K562 (cell line): Measurements from ENCODE around the gene LRFN3. TPM values are rescaled to one million over a fixed set of nuclear protein-coding genes. Genes with fewer than 3 reads are reported as not detected.

ENCODE experiments used
- ATAC-seq: fragments of 200-7000 bp; cut with Tn5 transposase; 3 replicates; pipeline ENCODE4 v1.9.1; 2020; ENCODE audit warnings: moderate library complexity
- BruUV-seq: library from RNA; stranded (reverse); fragments of 400-500 nt; replicated peaks from 2 replicates; lab custom pipeline; 2021; lab: Mats Ljungman, UMichigan
- CTCF ChIA-PET: fragments of 300-600 bp; formaldehyde crosslinking; extraction: SDS; loops from one replicate; lab custom pipeline; 2021; ENCODE audit warnings: low intra/inter-chr PET ratio; lab: Yijun Ruan, JAX
- POLR2A ChIA-PET: fragments of 300-600, 350-650 bp; sonication (Branson Sonifier 250); formaldehyde crosslinking; extraction: SDS; loops from one replicate; lab custom pipeline; 2021; ENCODE audit warnings: antibody characterized with exemption, inconsistent platforms; lab: Yijun Ruan, JAX
- DNase-seq, 4 experiments: peaks; one replicate each; pipeline versions ENCODE4 v3.0.0 to v3.0.0-alpha.2; 2011 to 2018; ENCODE audit warnings: low spot score in 3 of 4, mixed read lengths in 3 of 4; ENCODE audit errors: extremely low read depth in 1 of 4
- FAIRE-seq: peaks from 2 replicates; lab custom pipeline; 2011; peaks lifted over from hg19 to GRCh38; lab: Jason Lieb, UNC
- H2AFZ ChIP-seq: 2 replicates; pipeline ENCODE4 v1.6.0; 2011; ENCODE audit warnings: low read depth, low read length, control low read depth, inconsistent platforms
- H3K27ac ChIP-seq: fragments of 200-600 bp; 3 replicates; pipeline ENCODE4 v1.8.0; 2011; ENCODE audit warnings: low read depth, mild to moderate bottlenecking, control low read depth, inconsistent platforms, low read length, moderate library complexity, mixed read lengths; ENCODE audit errors: extremely low read depth
- H3K27me3 ChIP-seq, 2 experiments: fragments of 300-600 bp in 1 of 2; 2 replicates in 1 of 2; 3 replicates in 1 of 2; pipeline versions ENCODE4 v1.6.0 to v1.8.0; 2011; ENCODE audit warnings: inconsistent platforms in 2 of 2, low read length in 2 of 2, mild to moderate bottlenecking in 1 of 2, mixed read lengths in 1 of 2, moderate library complexity in 1 of 2; ENCODE audit not compliant: control insufficient read depth in 2 of 2, insufficient read depth in 2 of 2
- H3K36me3 ChIP-seq: fragments of 300-600 bp; 3 replicates; pipeline ENCODE4 v1.8.0; 2011; ENCODE audit warnings: mild to moderate bottlenecking, low read length, inconsistent platforms; ENCODE audit not compliant: control insufficient read depth, insufficient read depth
- H3K4me1 ChIP-seq, 2 experiments: fragments of 200-600 bp in 1 of 2; replicated peaks in 1 of 2; 2 replicates in 1 of 2; 3 replicates in 1 of 2; pipeline versions ENCODE4 v1.5.1 to v1.8.0; 2011; ENCODE audit warnings: inconsistent platforms in 2 of 2, low read length in 2 of 2, mild to moderate bottlenecking in 1 of 2, mixed read lengths in 1 of 2, moderate library complexity in 1 of 2; ENCODE audit not compliant: control insufficient read depth in 2 of 2, insufficient read depth in 2 of 2
- H3K4me2 ChIP-seq: 2 replicates; pipeline ENCODE4 v1.6.1; 2011; ENCODE audit warnings: low read length, control low read depth, inconsistent platforms, mixed read lengths; ENCODE audit not compliant: insufficient read depth
- H3K4me3 ChIP-seq: fragments of 200-600 bp; sonication (generic), shearing (Covaris generic); 2 replicates; pipeline ENCODE4 v1.5.1; 2016; ENCODE audit warnings: control low read depth, inconsistent platforms
- H3K79me2 ChIP-seq: fragments of 200-600 bp; 3 replicates; pipeline ENCODE4 v1.8.0; 2011; ENCODE audit warnings: low read length, inconsistent platforms; ENCODE audit not compliant: control insufficient read depth, insufficient read depth
- H3K9ac ChIP-seq, 2 experiments: 2 replicates each; pipeline versions ENCODE4 v1.6.0 to v1.6.1; 2011; ENCODE audit warnings: low read depth in 2 of 2, low read length in 2 of 2, control low read depth in 1 of 2, inconsistent platforms in 1 of 2, mild to moderate bottlenecking in 1 of 2, mixed read lengths in 1 of 2; ENCODE audit not compliant: insufficient read depth in 1 of 2
- H3K9me1 ChIP-seq: one replicate; pipeline ENCODE4 v1.6.0; 2011; ENCODE audit warnings: inconsistent platforms, mild to moderate bottlenecking, low read length, moderate library complexity; ENCODE audit not compliant: control insufficient read depth, insufficient read depth
- H3K9me3 ChIP-seq: replicated peaks from 2 replicates; pipeline ENCODE4 v1.5.1; 2011; ENCODE audit warnings: low read depth, low read length, inconsistent platforms; ENCODE audit not compliant: control insufficient read depth, insufficient read depth
- H4K20me1 ChIP-seq: replicated peaks from 2 replicates; pipeline ENCODE4 v1.6.1; 2011; ENCODE audit warnings: low read length, inconsistent platforms, mixed read lengths; ENCODE audit not compliant: control insufficient read depth, insufficient read depth
- BRF1 ChIP-seq: IDR thresholded peaks from 3 replicates; pipeline ENCODE4 v1.6.1; 2011; ENCODE audit warnings: borderline replicate concordance, mild to moderate bottlenecking; ENCODE audit not compliant: insufficient read length; ENCODE audit errors: extremely low read depth
- CGGBP1 ChIP-seq: fragments of 250-450 bp; sonication (Bioruptor Pico); IDR thresholded peaks from 2 replicates; pipeline ENCODE4 v1.9.0; 2021; ENCODE audit warnings: mild to moderate bottlenecking
- DLX4 ChIP-seq: fragments of 250-450 bp; sonication (Bioruptor Pico); IDR thresholded peaks from 2 replicates; pipeline ENCODE4 v1.6.1; 2021; ENCODE audit warnings: mild to moderate bottlenecking
- GATAD2B ChIP-seq: fragments of 450-650 bp; IDR thresholded peaks from 2 replicates; pipeline ENCODE4 v1.6.1; 2017; ENCODE audit warnings: mild to moderate bottlenecking, borderline replicate concordance
- HIVEP1 ChIP-seq: fragments of 250-450 bp; sonication (Bioruptor Pico); IDR thresholded peaks from 2 replicates; pipeline ENCODE4 v1.4.0; 2020; ENCODE audit warnings: mild to moderate bottlenecking
- HMG20B ChIP-seq: fragments of 250-450 bp; sonication (Bioruptor Pico); IDR thresholded peaks from 2 replicates; pipeline ENCODE4 v1.5.0; 2021; ENCODE audit warnings: mild to moderate bottlenecking
- L3MBTL2 ChIP-seq: fragments of 450-650 bp; IDR thresholded peaks from 2 replicates; pipeline ENCODE4 v1.6.1; 2016; ENCODE audit warnings: mild to moderate bottlenecking, moderate library complexity
- MTA3 ChIP-seq: fragments of 450-650 bp; formaldehyde crosslinking; IDR thresholded peaks from 2 replicates; pipeline ENCODE4 v1.6.1; 2017; ENCODE audit warnings: mild to moderate bottlenecking, borderline replicate concordance
- NR4A1 ChIP-seq, 2 experiments: fragments of 250-450 bp in 1 of 2; fragments of 450-650 bp in 1 of 2; sonication (Bioruptor Pico) in 1 of 2; IDR thresholded peaks; 2 replicates each; pipeline versions ENCODE4 v1.4.0 to v1.6.1; 2016 to 2020; ENCODE audit warnings: mild to moderate bottlenecking in 2 of 2, missing compliant biosample characterization in 1 of 2, missing genetic modification characterization in 1 of 2, moderate library complexity in 1 of 2
- RCOR1 ChIP-seq, 2 experiments: IDR thresholded peaks; 2 replicates each; pipeline ENCODE4 v1.6.1; 2012; ENCODE audit warnings: low read depth in 2 of 2, low read length in 2 of 2, borderline replicate concordance in 1 of 2, improper control_type of control experiment in 1 of 2
- STAT5A ChIP-seq: IDR thresholded peaks from 2 replicates; pipeline ENCODE4 v1.6.1; 2012; ENCODE audit warnings: low read length, inconsistent platforms, borderline replicate concordance
- TAL1 ChIP-seq: fragments of 450-650 bp; IDR thresholded peaks from 2 replicates; pipeline ENCODE4 v1.6.1; 2016; ENCODE audit warnings: mild to moderate bottlenecking
- TCF3 ChIP-seq: sonication (generic); formaldehyde crosslinking; IDR thresholded peaks from 2 replicates; pipeline ENCODE4 v1.4.0; 2020; ENCODE audit warnings: mild to moderate bottlenecking, missing genetic modification reagents
- ZBTB8A ChIP-seq: fragments of 450-650 bp; IDR thresholded peaks from 2 replicates; pipeline ENCODE4 v1.6.1; 2018; ENCODE audit warnings: mild to moderate bottlenecking, moderate library complexity; ENCODE audit not compliant: partially characterized antibody
- ZNF140 ChIP-seq: fragments of 250-450 bp; sonication (Bioruptor Pico); IDR thresholded peaks from 2 replicates; pipeline ENCODE4 v1.8.0; 2021; ENCODE audit warnings: moderate library complexity, mild to moderate bottlenecking, inconsistent platforms
- WGBS: fragments of 100-300 bp; shearing (Covaris generic); methylation state at CpG from one replicate; pipeline ENCODE4 v1.1.6; 2016; ENCODE audit warnings: low coverage, mixed read lengths; ENCODE audit not compliant: insufficient coverage; ENCODE audit errors: missing lambda C conversion rate; 5-methylcytosine and 5-hydroxymethylcytosine counted together
- in situ Hi-C: fragments of 300-500 bp; cut with MboI; formaldehyde crosslinking; loops from 4 replicates; pipeline ENCODE4 v1.15.0; 2018; ENCODE audit warnings: inconsistent platforms, mixed read lengths
- intact Hi-C: fragments of 100-400 bp; cut with micrococcal nuclease; formaldehyde crosslinking; loops from 2 replicates; pipeline ENCODE4 v1.14.2; 2022
- polyA plus RNA-seq, 8 experiments: library from polyadenylated mRNA; depleted of rRNA in 4 of 8; stranded (reverse) in 5 of 8; unstranded in 3 of 8; fragments of >200 nt; fragmentation: Nextera tagmentation in 2 of 8; fragmentation: Illumina TruSeq in 1 of 8; extraction: Ambion mirVana in 2 of 8; extraction: Trizol in 1 of 8; gene quantifications; 2 replicates each; pipeline versions ENCODE4 v1.2.1 to v1.2.3, GENCODE V29; 2011 to 2014; ENCODE audit warnings: inconsistent platforms in 1 of 8, missing spikeins in 1 of 8
- total RNA-seq, 7 experiments: library from RNA; depleted of rRNA in 6 of 7; stranded (reverse); fragments of >200 nt in 6 of 7; fragmentation: Illumina TruSeq in 2 of 7; extraction: Trizol in 2 of 7; gene quantifications; 2 replicates each; pipeline versions ENCODE4 v1.2.1 to v1.2.3, GENCODE V29; 2011 to 2021; ENCODE audit warnings: low replicate concordance in 1 of 7

Gene LRFN3
- total and polyA plus RNA-seq, 9 of the 15 experiments (the other 6 are each of a cell fraction or from before 2014, with no cell fraction given), result 0.03 to 0.12 (median 0.11) TPM; not detected in 6

GRCh38 chr19:35913589-35913988, 22.6 kb upstream of the LRFN3 start:
- CTCF ChIA-PET, result no interaction called here
- DNase-seq (no peak), FAIRE-seq (no peak), ATAC-seq (no peak)
- intact Hi-C loops, result no loop called here
- peaks cover 14% of the 10 kb centered on the region in 2 experiments for H3K4me1 ChIP-seq
- H3K4me2 ChIP-seq, result no peak overlapping the region
- peaks cover 6 to 13% of the 10 kb centered on the region in 2 experiments; a peak in 4 of 5 replicates for H3K27me3 ChIP-seq
- no peak overlapping the region for H3K27ac ChIP-seq
- no peak overlapping the region for H3K4me3 ChIP-seq
- no peaks in the 10 kb centered on the region for H3K79me2 ChIP-seq
- H3K36me3 ChIP-seq, result no peaks in the 10 kb centered on the region
- no peaks in the 10 kb centered on the region for H3K9me1 ChIP-seq
- no peak overlapping the region for H2AFZ ChIP-seq
- no peak overlapping the region for H3K9ac ChIP-seq
- in situ Hi-C loops, result no loop called here
- H4K20me1 ChIP-seq, result no peaks in the 10 kb centered on the region
- BruUV-seq, result no TSS peak
- 17% methylated on average over 7 of the region's 7 CpGs for WGBS
- TF ChIP-seq TCF3 (CRISPR knock-in tag), result no peak
- no peak for TF ChIP-seq HIVEP1 (CRISPR knock-in tag)
- TF ChIP-seq L3MBTL2, result no peak
- TF ChIP-seq MTA3, result no peak
- TF ChIP-seq DLX4, result no peak
- no peak for TF ChIP-seq GATAD2B
- POLR2A ChIA-PET, result interaction anchor here (0.7 kb wide), 1 partner anchor 57 kb away, joined by 4 read pairs; the partner anchor contains the start of gene KIRREL2
- H3K9me3 ChIP-seq, result no peaks in the 10 kb centered on the region

- 4% methylated on average over 3 of the region's 3 CpGs for WGBS
- BruUV-seq, result no TSS peak
- no peak for ATAC-seq
- DNase-seq, result no peak
- H2AFZ ChIP-seq, result no peak overlapping the region
- peaks cover 6 to 20% of the 10 kb centered on the region in 2 experiments; a peak in 4 of 5 replicates for H3K27me3 ChIP-seq
- intact Hi-C loops, result no loop called here
- H3K9me3 ChIP-seq, result no peaks in the 10 kb centered on the region
- H3K4me1 ChIP-seq, result peaks cover 4 to 5% of the 10 kb centered on the region in 2 experiments; a peak in 2 of 5 replicates
- in situ Hi-C loops, result no loop called here
- H3K9me1 ChIP-seq, result no peaks in the 10 kb centered on the region
- POLR2A ChIA-PET, result no interaction called here
- no peaks in the 10 kb centered on the region for H3K79me2 ChIP-seq
- H3K4me2 ChIP-seq, result no peak overlapping the region
- H3K4me3 ChIP-seq, result no peak overlapping the region
- no peaks in the 10 kb centered on the region for H4K20me1 ChIP-seq
- no peak for FAIRE-seq
- CTCF ChIA-PET, result no interaction called here
- H3K27ac ChIP-seq, result no peak overlapping the region
- no peaks in the 10 kb centered on the region for H3K36me3 ChIP-seq
- no peak overlapping the region for H3K9ac ChIP-seq
- TF ChIP-seq RCOR1 (IDR thresholded peaks at IDR 0.05; ENCODE audit: borderline replicate concordance in 1 of 2, low read depth in 2 of 2, low read length in 2 of 2) (no peak), TAL1 (no peak), BRF1 (no peak), ZBTB8A (no peak), ZNF140 (CRISPR knock-in tag) (no peak), NR4A1 (CRISPR knock-in tag; IDR thresholded peaks at IDR 0.05) (no peak), NR4A1 (tag; IDR thresholded peaks at IDR 0.05) (no peak), CGGBP1 (CRISPR knock-in tag) (no peak), HMG20B (CRISPR knock-in tag) (no peak), STAT5A (no peak)
Measured at GRCh38 chr19:35915443-35915842, 20.7 kb upstream of the LRFN3 start.
